SK-N-MC (cell line): ENCODE results near the gene IFT20.

Experiments
- EZH2 ChIP-seq: fragments of 200-600 bp; sonication (generic); IDR thresholded peaks from one replicate; pipeline ENCODE4 v1.6.1; 2017; ENCODE audit warnings: antibody characterized with exemption
- FOXP2 ChIP-seq: optimal IDR thresholded peaks from 2 replicates; pipeline ENCODE3; 2011; ENCODE audit warnings: mild to moderate bottlenecking, moderate library complexity; ENCODE audit not compliant: insufficient read depth; ENCODE audit errors: extremely low read length, control extremely low read depth
- POLR2AphosphoS5 ChIP-seq: IDR thresholded peaks from 2 replicates; pipeline ENCODE4 v1.6.1; 2012; ENCODE audit warnings: mild to moderate bottlenecking, low read depth, low read length, borderline replicate concordance

- TF ChIP-seq POLR2AphosphoS5 = no peak
- TF ChIP-seq EZH2 = no peak
- TF ChIP-seq FOXP2 = no peak
Observed at GRCh38 chr17:28344435-28344901, 9.2 kb upstream of the IFT20 start.
